COLO668 (cell line): ENCODE measurements around the gene P4HTM.

Experiments
- DNase-seq: peaks from one replicate; lab custom pipeline; 2025; ENCODE audit not compliant: unreplicated experiment; lab: John Stamatoyannopoulos, UW

Gene P4HTM, protein sequence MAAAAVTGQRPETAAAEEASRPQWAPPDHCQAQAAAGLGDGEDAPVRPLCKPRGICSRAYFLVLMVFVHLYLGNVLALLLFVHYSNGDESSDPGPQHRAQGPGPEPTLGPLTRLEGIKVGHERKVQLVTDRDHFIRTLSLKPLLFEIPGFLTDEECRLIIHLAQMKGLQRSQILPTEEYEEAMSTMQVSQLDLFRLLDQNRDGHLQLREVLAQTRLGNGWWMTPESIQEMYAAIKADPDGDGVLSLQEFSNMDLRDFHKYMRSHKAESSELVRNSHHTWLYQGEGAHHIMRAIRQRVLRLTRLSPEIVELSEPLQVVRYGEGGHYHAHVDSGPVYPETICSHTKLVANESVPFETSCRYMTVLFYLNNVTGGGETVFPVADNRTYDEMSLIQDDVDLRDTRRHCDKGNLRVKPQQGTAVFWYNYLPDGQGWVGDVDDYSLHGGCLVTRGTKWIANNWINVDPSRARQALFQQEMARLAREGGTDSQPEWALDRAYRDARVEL

DNA sequence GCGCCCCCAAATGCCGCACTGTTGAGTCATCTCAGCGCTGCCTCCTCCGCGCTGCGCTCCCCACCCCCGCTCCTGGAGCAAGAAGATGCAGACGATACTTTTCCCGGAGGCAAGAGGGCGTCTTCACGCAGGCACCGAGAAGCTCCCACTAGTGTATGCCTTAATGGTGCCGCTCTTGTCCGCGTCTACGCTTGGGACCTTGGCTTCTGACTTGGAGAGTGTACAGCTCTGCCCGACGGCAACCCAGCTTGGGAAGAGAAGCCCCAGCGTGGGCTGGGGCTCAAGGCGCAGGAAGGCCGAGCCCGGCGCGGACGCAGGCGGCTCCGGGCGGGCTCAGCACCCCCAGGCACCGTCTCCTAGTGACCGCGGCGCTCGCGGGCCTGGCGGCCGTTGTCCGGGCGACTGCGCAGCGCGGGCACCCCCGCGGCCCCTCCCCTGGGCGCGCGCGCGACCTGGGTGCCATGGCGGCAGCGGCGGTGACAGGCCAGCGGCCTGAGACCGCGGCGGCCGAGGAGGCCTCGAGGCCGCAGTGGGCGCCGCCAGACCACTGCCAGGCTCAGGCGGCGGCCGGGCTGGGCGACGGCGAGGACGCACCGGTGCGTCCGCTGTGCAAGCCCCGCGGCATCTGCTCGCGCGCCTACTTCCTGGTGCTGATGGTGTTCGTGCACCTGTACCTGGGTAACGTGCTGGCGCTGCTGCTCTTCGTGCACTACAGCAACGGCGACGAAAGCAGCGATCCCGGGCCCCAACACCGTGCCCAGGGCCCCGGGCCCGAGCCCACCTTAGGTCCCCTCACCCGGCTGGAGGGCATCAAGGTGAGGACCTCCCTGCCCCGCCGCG, at the start of gene P4HTM:
TSS of gene P4HTM (plus strand) at position 446 of the 840 bp plus-strand sequence. CDS start at position 462, 16 bp downstream.
- peak; percentile 81 for DNase-seq

DNA sequence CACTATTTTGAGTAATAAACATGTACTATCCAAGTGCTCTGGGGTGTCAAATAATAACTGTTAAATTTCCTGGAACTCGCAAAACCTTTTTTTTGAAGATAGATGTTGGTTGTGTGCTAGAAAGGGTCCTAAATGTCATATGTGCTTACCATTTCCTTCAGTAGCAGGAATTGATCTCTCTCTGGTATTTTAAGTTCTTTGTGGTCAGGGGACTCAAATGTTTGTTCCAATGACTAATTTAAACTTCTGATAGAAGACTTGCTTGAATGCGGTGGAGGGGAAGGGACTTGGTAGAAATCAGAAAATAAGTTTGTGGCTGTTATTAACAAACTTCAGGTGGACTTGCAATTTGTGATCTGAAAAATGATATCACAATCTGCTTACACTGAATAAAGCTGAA, 44.6 kb upstream of the P4HTM start:
- DNase-seq: no peak

DNA sequence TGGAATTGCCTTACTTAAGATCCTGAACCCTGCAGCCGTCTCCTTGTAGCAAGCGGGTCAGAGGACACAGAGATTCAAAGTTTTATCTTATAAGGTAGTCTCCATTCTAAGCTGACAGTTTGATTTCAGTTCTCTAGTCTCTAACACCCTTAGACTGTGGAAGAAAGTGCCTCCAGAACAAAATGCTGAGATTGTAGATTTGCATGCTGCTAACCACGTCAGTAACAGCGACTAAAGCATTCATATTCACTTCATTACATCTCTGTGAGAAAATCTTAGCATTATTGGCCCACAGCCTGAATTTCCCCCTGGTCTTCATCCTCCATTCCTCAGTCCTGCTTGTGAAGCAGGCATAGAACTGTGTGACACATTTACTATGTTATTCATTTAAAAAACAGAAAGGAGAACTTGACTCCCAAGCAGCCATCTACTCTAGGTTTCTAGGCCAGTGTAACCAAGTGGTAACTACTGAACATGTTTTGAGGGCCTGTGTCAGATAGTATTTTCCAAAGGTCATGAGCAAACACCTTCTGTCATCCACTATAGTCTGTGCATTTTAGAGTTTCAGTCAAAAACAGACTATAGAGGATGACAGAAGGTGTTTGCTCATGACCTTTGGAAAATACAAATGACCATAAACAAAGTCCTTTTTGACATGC, 44.0 kb upstream of the P4HTM start:
- no peak for DNase-seq

DNA sequence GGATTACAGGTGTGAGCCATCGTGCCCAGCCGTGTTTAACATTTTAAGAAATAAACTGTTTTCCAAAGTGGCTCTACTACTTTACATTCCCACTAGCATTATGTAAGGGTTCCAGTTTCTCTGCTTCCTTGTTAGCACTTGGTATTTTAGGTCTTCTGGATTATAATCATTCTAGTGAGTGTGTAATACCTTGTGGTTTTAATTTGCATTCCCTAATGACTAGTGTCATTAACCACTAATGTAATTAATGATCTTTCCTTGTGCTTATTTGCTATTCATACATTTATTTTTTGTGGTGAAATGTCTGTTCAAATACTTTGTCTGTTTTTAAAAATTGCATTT, 40.7 kb upstream of the P4HTM start:
- DNase-seq: no peak

DNA sequence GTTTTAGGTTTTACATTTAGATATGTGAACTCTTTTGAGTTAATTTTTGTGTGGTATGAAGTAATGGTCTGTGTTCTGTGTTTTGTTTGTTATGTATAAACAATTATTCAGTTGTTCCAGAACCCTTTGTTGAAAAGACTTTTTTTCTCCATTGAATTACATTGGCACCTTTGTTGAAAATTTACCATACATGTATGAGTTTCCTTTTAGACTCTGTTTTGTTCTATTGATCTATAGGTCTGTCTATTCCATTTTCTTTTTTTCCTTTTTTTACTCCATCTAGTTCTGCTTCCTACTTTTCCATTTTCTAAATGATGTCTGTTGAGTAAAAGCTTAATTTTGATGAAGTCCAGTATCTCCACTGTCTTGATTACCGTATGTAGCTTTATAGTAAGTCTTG, 40.0 kb upstream of the P4HTM start:
- no peak for DNase-seq

DNA sequence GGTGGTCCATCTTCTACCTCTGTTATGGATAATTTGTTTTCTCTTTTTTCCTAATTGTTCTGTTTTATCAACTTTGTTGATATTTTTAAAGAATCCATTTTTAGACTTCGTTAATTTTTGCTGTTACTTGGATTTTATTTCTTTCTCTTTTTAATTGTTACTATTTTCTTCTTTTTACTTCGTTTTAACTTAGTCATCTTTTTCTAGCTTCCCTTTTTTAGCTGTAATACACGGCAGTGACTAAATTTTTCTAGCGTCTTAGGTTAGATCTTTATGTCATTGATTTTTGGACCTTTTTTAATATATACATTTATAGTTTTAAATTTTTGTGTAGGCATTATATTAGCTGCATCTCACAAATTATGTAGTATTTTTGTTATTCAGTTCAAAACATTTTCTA, 38.3 kb upstream of the P4HTM start:
- no peak for DNase-seq

DNA sequence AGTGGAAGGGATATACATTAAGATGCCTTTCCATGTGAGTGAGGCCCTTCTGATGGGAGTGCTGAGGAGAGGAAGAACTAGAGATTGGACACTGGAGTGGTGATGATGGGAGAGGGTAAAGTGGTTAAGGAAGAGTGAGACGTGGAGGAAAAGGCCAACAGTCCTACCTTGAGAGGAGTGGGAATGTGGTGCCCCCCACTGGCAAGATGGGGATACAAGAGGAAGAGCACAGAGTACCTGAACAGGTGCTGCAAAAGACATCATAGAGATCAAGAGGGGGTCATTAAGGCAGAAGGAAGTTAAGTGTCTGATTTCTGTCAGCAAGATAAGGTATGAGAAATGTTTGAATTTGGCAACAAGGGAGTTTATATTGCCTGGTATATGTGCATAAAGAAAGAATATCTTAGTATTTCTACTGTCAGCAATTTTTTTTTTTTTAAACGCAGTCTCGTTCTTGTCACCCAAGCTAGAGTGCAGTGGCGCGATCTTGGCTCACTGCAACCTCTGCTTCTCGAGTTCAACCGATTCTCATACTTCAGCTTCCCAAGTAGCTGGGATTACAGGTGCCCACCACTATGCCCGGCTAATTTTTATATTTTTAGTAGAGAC, 37.4 kb upstream of the P4HTM start:
- DNase-seq: peak; percentile 17

DNA sequence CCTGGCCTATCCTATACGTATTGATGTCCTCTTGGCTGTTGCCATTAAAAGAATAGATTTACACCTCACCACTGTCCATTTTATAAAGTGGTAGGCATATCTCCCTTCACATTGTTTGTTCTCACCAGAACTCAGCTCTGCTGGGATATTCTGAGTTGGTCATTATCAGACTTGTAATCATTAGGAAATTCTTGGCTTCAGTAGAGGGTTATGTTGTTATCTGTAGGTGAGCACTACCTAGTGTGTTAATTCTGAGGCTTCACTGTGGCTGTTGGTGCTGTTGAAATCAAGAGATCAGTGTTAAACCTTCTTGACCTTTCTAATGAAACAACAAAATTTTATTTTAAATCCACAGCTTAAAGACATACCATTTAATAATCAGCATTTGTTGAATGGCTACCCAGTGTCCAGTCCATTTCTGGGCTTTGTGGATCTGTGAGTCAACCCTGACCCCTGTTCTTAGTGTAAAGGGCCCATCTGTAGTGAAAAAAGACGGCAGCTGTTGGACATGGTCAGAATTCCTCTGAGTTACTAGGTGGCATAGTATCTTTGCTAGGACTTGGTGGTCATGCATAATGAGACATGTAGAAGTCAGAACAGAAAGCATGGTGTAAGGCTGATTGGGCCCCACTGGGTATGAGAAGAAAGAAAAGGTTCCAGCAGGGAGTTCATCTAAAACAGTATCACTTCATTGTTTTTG, 32.9 kb upstream of the P4HTM start:
- DNase-seq: no peak

DNA sequence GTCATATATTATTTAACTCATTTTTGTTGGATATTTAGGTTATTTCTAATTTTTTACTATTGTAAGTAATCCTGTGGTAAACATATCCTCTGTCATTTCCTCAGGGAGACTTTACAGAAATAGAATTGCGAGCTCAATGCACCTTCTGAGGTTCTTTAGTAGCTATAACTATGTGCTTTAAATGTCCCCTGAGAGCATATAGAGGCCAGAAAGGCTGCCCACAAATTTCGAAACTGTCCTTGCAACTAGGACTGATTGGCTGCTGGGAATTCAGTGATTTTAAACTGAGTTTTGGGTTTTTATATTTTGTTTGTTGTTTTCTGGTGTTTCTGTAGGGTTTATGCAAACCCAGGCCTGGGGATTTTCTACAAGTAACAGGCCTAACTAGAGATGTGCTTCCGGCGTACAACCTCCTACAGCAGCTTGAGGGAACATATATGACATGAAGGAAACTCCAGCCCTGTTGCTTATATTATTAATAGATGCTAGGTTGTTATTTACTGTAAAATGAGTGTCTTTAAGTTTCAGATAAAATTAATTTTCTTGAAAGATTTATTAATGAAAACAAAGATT, 29.1 kb upstream of the P4HTM start:
- DNase-seq: no peak

DNA sequence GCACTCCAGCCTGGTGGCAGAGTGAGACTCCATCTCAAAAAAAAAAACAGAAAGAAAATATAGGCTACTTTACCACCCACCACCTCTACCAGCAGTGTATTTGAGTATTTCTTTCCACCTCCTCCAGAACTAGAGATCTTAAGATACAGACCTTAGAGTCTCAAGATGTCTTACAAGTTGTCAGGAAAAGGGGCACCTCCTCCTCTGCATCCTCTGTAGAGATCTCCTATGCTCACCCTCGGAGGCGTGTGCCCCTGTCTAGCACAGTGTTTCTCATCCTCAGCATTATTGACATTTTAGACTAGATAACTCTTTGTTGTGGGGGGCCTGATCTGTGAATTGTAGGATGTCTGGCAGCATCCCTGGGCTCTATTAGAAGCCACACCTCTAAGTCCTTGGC, 27.7 kb upstream of the P4HTM start:
- no peak for DNase-seq

DNA sequence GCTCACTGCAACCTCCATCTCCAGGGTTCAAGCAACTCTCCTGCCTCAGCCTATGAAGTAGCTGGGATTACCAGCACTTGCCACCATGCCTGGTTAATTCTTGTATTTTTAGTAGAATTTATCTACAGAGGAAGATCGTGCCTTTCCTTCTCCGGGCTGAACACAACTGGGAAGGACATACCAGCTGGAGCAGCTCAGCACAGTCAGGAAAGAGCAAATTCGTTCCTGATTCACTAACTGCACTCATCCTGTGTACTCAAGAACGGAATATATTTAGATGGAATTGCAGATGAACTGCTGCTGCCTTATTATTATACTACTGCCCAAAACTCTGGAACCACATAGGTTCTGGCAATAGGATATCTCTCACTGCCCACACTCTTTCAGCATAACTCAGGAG, 27.1 kb upstream of the P4HTM start:
- no peak for DNase-seq

DNA sequence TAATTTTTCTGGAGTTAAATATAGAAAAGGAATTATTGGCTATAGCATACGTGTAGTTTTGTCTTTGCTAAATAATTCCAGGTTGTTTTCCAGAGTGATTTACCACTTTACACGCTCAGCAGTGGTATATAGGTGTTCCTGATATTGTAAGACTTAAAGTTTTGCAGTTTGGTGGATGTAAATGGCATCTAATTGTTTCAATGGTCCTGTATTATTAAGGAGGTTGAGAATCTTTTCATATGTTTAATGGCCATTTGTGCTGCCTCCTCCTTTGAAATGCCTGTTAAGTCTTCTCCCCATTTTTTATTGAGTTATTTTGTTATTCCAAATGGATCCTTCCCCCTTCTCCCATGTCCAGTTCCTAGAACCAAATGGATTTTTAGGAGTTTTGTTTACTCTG, 26.4 kb upstream of the P4HTM start:
- no peak for DNase-seq

DNA sequence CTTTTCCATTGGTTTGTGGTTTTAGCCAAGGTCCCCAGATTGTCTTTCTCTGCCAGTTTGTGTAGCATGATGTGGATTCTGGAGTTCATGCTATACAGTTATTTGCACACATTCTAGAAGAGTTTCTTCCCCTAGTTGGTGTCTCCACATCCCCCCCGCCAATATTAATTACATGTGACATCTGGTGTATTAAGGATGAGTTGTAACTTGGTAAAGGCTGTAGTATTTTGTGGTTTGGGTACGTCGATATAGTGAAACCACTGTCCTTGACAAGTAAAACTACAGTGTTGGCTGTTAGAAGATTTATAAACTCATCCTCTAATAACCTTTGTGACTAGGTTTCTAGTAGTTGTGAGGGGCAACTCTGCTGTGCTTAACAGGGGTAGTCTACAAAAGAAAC, 23.7 kb upstream of the P4HTM start:
- DNase-seq: no peak

DNA sequence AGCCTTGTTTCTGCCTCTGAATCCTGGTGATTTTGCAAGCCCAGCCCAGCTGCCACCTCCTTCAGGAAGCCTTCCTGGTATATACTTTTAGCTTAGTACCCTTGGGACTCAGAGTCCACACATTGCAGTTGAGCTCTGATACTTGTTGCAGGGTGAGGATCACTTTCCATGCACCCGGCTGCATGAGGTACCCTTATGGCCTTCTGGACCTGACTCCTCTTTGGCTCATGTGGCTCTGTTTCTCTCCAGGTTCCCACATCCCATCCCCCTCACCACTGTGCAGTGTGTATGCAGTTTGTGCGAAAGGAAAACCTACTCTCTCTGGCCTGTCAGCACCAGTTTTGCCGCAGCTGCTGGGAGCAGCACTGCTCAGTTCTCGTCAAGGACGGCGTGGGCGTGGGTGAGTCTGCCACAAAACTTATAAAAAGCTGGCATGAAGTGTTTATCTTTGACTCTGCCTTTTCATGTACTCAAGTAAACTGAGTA, 23.1 kb upstream of the P4HTM start:
- DNase-seq: no peak

DNA sequence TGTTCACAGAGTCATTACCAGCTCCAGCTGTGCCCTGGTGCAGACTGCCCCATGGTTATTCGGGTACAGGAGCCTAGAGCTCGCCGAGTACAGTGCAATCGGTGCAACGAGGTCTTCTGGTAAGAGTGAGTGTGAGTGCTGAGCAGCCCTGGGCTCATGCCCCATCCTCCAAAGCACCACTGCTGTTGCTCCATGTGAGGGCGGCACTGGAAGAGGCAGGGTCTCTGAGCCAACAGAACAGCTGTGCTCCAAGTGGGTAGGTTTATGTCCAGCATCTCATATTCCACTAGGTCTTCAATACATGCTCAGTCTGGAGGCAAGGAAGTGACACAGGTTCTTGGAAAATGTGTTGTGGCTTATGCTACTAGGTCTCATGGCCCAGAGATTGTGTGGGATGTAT, 19.5 kb upstream of the P4HTM start:
- DNase-seq: no peak

DNA sequence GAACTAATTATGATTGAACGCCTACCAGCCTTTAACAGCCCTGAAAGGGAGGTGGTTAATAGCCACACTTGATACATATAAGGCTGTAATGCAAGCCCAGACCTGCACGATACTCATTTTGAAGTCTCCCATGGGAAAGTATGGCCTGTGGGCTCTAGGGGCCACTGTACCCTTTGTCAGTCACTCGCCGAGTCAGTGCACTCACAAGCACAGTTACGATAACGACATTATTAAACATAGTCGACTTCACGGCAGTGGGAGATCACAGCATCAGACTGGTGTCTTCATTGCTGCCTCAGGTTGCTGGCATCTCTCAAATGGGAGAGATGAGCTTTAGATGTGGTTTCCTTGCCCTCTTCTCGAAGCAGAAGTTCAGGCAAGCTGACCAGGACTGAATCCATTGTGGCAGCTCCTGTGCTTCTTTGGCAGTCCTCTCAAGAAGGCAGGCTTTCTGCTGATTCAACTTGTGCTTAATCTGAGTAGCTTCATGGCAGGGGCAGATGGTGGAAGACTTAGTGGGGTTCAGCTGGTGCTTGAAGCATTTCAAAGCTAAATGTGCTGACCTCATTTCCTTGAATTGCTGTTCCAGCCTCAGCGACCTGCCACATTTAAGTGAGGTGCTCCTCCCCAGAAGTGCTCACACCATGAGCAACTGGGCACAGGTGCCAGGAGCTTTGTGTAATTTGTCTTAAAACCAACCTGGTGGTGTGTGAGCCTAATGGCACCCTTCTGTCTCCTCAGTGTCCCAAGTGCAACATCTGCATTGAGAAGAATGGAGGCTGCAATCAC, 15.8 kb upstream of the P4HTM start:
- DNase-seq: no peak

DNA sequence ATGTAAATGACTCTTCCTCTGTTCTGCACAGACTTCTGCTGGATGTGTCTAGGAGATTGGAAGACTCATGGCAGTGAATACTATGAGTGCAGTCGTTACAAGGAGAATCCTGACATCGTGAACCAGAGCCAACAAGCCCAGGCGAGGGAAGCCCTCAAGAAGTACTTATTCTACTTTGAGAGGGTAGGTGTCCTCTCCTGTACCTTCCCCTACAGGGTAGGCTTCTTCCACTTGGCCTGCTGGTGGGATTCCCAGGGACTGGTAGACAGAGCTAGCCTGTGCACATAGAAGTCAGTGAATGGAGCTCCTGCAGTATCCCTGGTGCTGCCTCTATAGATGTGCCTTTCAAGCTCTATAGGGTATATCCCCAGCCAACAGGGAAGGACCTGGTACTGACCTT, 10.6 kb upstream of the P4HTM start:
- DNase-seq: no peak

DNA sequence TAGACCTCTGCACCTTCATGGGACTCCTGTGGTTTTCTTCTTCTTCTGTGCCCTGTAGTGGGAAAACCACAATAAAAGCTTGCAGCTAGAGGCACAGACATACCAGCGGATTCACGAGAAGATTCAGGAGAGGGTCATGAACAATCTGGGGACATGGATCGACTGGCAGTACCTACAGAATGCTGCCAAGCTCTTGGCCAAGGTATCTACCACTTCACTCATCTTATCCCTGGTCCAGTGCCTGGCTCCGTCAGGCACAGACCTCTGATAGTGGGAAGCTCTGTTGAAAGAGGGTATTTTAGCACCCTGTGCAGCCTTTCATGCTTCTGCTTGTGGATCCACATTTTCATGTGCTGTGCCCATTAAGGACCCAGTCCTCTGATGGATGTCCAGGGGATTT, 9.7 kb upstream of the P4HTM start:
- no peak for DNase-seq

DNA sequence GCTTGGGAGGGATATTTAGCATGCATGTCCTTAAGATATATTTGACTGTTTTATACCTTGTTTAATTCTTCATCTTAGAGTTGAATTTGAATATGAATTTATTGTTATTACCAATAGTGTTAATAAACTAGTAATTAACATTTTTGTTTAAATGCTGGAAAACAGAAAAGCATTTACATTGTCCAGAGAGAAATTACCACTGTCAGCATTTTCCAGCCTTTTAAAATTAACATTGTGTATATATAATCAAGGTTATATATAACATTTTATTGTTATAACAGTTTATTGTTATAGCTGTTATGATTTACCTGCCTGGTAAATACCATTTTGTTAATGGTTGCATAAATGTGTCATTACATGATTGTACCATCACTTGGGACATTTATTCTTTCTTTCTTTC, 8.0 kb upstream of the P4HTM start:
- DNase-seq: no peak
